Esophagus (tissue), 2 donors: ENCODE data around the gene RAB11FIP4. TPM values are rescaled to one million over a fixed set of nuclear protein-coding genes. Genes with fewer than 3 reads are reported as not detected.

Experiments
- H3K27ac ChIP-seq, 2 donors: one replicate each; pipeline ENCODE4 v1.5.1; 2013; ENCODE audit warnings: low read depth in 2 of 2, mild to moderate bottlenecking in 2 of 2, inconsistent platforms in 1 of 2, low read length in 1 of 2, moderate library complexity in 1 of 2
- H3K27me3 ChIP-seq, 2 donors: one replicate each; pipeline ENCODE4 v1.6.1; 2013; ENCODE audit warnings: low read length in 2 of 2, control low read depth in 1 of 2, mild to moderate bottlenecking in 1 of 2; ENCODE audit not compliant: insufficient read depth in 2 of 2, control insufficient read depth in 1 of 2
- H3K36me3 ChIP-seq, 2 donors: one replicate each; pipeline ENCODE4 v1.6.1; 2013; ENCODE audit warnings: low read length in 1 of 2; ENCODE audit not compliant: control insufficient read depth in 2 of 2, insufficient read depth in 2 of 2
- H3K4me1 ChIP-seq, 2 donors: one replicate each; pipeline ENCODE4 v1.6.1; 2013; ENCODE audit warnings: low read length in 1 of 2; ENCODE audit not compliant: control insufficient read depth in 2 of 2, insufficient read depth in 2 of 2
- H3K4me3 ChIP-seq, 2 donors: one replicate each; pipeline ENCODE4 v1.5.1; 2013; ENCODE audit warnings: low read length in 2 of 2, mild to moderate bottlenecking in 2 of 2, low read depth in 1 of 2, moderate library complexity in 1 of 2
- H3K9me3 ChIP-seq, 2 donors: one replicate each; pipeline ENCODE4 v1.6.1; 2013; ENCODE audit warnings: mild to moderate bottlenecking in 2 of 2, low read depth in 1 of 2, low read length in 1 of 2, moderate library complexity in 1 of 2; ENCODE audit not compliant: control insufficient read depth in 2 of 2, insufficient read depth in 1 of 2
- WGBS, 2 donors: extraction: QIAGEN DNeasy Blood & Tissue Kit; methylation state at CpG; one replicate each; pipeline ENCODE4 v1.1.7; 2013; 5-methylcytosine and 5-hydroxymethylcytosine counted together
- polyA plus RNA-seq, 2 donors: library from polyadenylated mRNA; stranded (reverse); fragments of 200-250 nt; gene quantifications; one replicate each; pipeline ENCODE4 v1.2.3, GENCODE V29; 2013
- donor health status: healthy with polysubstance abuse.
- donor health status: Bipolar disorder and iron deficiency.

RAB11FIP4 gene
- polyA plus RNA-seq, 2 donors, result 5.0 TPM

DNA sequence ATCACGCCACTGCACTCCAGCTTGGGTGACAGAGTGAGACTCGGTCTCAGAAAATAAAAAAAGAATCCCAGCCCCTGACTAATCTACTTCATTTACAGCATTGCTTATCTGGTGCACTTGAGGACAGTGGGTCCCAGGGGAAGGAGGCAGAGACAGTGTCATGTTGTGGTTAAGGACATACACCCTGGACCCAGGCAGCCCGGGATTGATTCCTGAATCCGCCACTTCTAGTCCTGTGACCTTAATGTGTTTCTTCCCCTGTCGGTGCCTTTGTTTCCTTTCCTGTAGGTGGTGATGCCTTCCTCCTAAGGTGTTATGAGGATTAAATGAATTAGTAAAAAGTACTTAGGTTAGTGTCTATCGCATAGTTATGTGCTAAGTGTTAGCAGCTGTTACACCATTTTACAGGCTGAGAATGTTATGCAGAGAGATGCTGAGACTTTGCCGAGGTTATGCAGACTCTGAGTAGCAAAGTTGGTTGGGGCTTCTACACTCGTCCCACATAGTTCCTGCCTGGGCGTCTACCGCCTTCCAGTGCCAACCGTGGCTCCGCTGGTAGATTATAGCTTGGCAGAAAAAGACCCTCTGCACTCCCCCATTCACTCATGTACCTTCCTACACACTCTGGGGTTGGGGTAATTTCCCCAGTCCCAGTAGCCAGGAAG is 74.8 kb downstream of the RAB11FIP4 start:
- Histone ChIP-seq H3K27ac (no peak overlapping the region), H3K9me3 (no peaks in the 10 kb centered on the region)
- 84 to 87% methylated on average over 12 of the region's 12 CpGs for WGBS, 2 donors

DNA sequence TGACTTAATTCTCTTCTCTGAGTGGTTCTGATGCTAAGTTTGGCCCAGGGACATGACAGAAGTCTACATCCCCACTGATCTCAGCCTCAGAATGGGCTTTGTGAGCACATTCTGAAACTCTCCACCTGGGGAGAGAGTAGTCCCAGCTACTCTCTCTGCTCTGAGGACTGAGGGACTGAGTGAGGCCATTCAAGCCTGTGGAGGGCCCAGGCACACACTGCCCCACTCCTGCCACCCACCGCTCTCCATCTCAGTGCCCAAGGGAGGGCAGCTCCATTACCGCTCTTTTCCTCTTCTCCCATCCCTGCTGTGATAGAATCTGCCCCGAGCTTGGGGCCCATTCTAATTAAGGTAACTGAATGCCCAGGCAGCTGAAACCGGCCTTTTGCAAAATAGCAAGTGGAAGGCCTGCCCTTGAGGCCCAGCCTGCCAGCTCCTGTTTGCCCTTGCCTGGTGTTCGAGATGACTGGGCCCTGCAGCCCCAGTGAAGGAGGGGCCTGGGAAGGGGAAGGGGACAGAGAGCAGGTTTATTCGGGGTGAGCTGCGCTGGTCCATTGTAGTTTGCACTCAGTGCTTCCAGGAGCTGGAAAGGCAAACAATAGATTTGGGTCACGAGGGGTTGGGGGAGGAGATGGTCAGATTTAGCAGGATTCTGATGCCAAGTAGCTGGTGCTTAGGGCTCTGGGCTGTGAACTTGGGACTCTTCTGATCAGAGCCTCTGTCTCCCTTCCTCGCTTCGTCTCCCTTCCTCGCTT is 76.2 kb downstream of the RAB11FIP4 start:
- Histone ChIP-seq H3K4me1 (peaks cover 0 to 2% of the 10 kb centered on the region in 2 donors), H3K27ac (no peak overlapping the region), H3K9me3 (no peaks in the 10 kb centered on the region), H3K36me3 (no peaks in the 10 kb centered on the region), H3K27me3 (no peaks in the 10 kb centered on the region), H3K4me3 (no peak overlapping the region)
- 68 to 82% methylated on average over 11 of the region's 11 CpGs for WGBS, 2 donors

More for the DNA sequence above, 74.8 kb downstream of the RAB11FIP4 start:
- H3K4me1 ChIP-seq, result peaks cover 0 to 2% of the 10 kb centered on the region in 2 donors
- no peak overlapping the region for H3K4me3 ChIP-seq
- H3K27me3 ChIP-seq, result no peaks in the 10 kb centered on the region
- H3K36me3 ChIP-seq, result no peaks in the 10 kb centered on the region

DNA sequence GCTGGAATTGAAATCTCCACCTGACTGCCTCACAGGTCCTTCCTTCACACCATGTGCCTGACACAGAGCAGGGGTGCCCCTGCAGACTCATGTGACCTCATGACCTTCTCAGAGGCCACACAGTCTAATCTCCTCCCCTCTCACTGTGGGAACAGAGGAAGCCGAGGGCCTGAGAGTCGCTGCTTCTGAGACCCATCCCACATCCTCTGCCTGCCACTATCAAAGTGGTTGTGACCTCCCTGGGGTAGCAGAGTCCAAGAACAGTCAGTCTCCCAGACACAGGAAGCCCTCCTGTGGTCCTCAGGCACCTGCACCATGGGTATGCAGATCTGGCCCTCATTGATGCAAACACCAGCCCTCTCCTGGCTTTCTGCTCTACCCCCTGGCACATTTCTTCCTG is 78.5 kb downstream of the RAB11FIP4 start:
- no peaks in the 10 kb centered on the region for H3K36me3 ChIP-seq
- H3K27ac ChIP-seq, result no peak overlapping the region
- WGBS, 2 donors, result 48 to 67% methylated on average over 2 of the region's 2 CpGs
- peaks cover 0 to 2% of the 10 kb centered on the region in 2 donors for H3K4me1 ChIP-seq
- no peaks in the 10 kb centered on the region for H3K9me3 ChIP-seq
- no peaks in the 10 kb centered on the region for H3K27me3 ChIP-seq
- H3K4me3 ChIP-seq, result no peak overlapping the region

DNA sequence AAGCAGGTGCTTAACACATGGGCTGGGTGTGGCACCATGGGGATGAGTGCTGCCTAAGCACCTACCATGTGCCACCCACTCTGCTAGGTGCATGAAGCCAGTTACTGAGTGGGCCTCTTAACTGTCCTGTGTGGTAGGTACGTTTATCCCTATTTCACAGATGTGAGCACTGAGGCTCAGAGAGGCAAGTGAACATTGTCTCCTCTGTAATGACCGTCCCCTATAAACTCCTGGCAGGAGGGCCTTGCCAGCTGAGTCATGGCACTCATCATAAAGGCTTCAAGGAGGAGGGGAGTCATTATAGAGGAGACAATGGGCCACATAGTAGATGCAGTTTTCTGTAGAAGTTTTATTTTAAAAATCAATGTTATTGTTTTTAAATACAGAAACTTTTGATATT is 79.1 kb downstream of the RAB11FIP4 start:
- 85 to 94% methylated on average over 2 of the region's 2 CpGs for WGBS, 2 donors
- Histone ChIP-seq H3K36me3 (no peaks in the 10 kb centered on the region), H3K4me1 (peaks cover 0 to 2% of the 10 kb centered on the region in 2 donors), H3K4me3 (no peak overlapping the region), H3K9me3 (no peaks in the 10 kb centered on the region), H3K27me3 (no peaks in the 10 kb centered on the region), H3K27ac (no peak overlapping the region)

DNA sequence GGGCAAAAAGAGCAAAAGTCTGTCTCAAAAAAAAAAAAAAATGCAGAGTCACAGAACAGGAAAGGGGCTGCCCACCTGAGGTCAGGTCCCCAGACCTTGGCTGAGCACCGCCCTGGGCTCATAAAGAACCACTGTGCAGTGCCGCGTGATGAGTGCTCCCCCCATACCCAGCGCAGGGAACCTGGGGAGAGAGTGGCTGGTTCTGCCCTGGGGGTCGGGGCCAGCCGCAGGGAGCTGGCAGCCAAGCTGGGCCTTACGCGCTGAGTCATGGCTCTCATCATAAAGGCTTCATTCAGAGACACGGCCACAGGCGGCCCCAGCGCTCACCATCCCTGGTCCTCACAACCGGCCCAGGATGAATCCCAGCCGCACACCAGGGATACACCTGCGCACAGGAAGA is 80.7 kb downstream of the RAB11FIP4 start:
- Histone ChIP-seq H3K27ac (no peak overlapping the region), H3K4me1 (peaks cover 0 to 2% of the 10 kb centered on the region in 2 donors), H3K27me3 (no peaks in the 10 kb centered on the region), H3K4me3 (no peak overlapping the region), H3K36me3 (no peaks in the 10 kb centered on the region), H3K9me3 (no peaks in the 10 kb centered on the region)
- WGBS, 2 donors, result 85% methylated on average over 14 of the region's 14 CpGs

DNA sequence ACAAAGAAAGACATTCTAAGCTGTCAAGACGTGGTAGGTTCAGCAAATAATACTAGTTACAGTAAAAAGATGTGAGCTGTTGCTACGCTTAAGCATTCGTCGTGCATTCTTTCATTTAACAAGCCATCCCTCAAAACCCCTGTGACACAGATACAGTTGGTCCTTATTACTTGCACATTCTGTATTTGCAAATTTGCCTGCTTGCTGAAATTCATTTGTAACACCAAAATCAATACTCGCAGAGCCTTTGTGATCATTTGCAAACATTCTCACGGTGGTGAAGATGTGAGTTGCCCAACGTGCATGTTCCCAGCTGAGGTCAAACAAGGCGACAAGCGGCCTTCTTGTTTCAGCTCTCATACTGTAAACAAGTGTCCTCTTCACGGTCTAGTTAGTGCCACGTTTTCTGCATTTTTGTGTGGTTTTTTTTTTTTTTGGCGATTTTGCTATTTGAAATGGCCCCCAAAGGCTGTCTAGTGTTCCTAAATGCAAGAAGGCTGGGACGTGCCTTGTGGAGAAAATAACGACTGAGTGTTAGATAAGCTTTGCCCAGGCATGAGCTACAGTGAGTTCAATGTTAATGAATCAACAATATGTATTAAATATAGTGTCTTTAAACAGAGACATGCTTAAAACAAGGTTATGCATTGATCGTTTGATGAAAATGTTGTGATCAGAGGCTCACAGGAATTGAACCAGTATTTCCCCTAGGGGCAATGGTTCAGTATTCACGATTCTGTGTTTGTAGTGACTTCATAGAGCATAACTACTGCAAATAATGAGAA is 84.1 kb downstream of the RAB11FIP4 start:
- H3K27ac ChIP-seq, result no peak overlapping the region
- H3K4me3 ChIP-seq, result no peak overlapping the region
- 67 to 70% methylated on average over 16 of the region's 16 CpGs for WGBS, 2 donors
- no peaks in the 10 kb centered on the region for H3K9me3 ChIP-seq
- no peaks in the 10 kb centered on the region for H3K27me3 ChIP-seq
- peaks cover 0 to under 1% of the 10 kb centered on the region in 2 donors for H3K4me1 ChIP-seq
- H3K36me3 ChIP-seq, result no peaks in the 10 kb centered on the region

DNA sequence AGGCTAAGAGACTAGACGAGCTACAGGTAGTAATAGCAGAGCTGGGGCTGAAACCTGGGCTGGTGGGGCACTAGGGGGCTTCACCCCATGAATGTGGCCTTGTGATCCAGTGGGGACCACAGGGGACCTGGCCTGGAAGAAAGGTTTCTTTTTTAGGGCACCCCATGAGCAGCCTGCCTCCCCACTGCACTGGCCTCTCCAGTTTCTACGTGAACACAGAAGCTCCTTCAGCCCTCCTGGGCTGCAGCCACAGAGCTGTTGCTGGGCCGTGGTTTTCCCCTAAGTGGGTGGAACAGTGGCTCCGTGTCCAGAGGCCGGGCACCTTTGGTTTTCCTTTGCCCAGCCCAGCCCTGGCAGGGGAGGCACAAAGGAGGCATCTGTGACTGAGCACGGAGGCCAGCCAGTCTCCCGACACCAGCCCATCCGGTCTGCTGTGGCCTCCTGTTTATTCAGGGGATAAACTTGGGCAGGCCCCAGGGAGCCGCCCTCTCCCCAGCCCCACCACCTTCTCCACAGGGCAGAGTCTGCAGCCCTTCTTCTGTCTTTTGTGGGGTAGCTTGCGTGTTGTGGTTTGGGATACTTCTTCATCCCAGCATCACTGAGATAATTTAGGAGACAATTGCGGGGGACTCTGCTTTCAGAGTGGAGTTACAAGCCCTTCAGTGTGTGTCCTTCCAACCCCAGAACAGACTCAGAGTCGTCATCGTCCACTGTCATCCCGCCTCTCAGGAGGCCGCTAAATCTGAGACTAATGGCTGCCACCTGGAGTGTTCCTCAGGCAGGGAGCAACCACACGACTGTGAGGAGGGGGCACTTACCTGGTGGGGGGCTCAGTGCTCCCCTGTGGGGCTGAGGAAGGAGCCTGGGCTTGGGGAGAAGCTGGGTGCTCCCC is 85.3 kb downstream of the RAB11FIP4 start:
- Histone ChIP-seq H3K4me1 (no peaks in the 10 kb centered on the region), H3K9me3 (no peaks in the 10 kb centered on the region)

DNA sequence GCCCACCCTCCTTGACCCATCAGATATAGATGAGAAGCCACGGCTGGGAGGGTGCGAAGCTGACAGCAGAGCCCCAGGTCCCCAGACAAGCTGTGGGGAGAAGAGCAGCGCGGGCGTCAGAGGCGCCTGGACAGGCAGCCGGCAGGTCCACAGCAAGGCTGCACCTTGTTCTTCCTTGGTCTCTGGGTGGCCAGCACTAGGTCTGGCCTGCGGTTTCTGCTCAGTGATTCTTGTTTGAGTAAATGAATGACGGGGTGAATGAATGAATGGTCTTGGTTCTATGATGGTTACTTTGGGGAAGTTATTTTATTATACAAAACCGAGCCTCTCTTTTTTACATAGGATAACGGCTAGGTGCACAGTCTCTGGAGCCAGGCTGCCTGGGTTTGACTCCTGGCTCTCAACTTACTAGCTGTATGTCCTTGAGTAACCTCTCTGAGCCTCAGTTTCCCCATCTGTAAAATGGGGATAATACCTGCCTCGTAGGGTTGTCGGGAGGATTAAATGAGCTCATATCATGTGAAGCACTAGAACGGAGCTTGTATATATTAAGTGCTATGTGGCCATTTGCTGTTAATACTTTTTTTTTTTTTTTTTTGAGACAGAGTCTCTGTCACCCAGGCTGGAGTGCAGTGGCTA is 86.1 kb downstream of the RAB11FIP4 start:
- Histone ChIP-seq H3K9me3 (no peaks in the 10 kb centered on the region), H3K27me3 (no peaks in the 10 kb centered on the region), H3K36me3 (no peaks in the 10 kb centered on the region), H3K4me3 (no peak overlapping the region), H3K27ac (no peak overlapping the region), H3K4me1 (no peaks in the 10 kb centered on the region)
- WGBS, 2 donors, result 89 to 92% methylated on average over 14 of the region's 14 CpGs

More for the DNA sequence above, 85.3 kb downstream of the RAB11FIP4 start:
- 63 to 67% methylated on average over 16 of the region's 16 CpGs for WGBS, 2 donors
- Histone ChIP-seq H3K27ac (no peak overlapping the region), H3K4me3 (no peak overlapping the region), H3K27me3 (no peaks in the 10 kb centered on the region), H3K36me3 (no peaks in the 10 kb centered on the region)
